ENCODE measurements around the gene IL17B. TPM values are rescaled to one million over a fixed set of nuclear protein-coding genes. Genes with fewer than 3 reads are reported as not detected.
A peak's percentile ranks its signal among the peaks of the same experiment; 100 is the strongest.

IL17B gene
- total and polyA plus RNA-seq, 2 of the 13 experiments (the other 11 are each of a cell fraction or from before 2014, with no cell fraction given): 0.29 to 2.6 TPM

- TF ChIP-seq ZNF761 (CRISPR knock-in tag; conservative IDR thresholded peaks at IDR 0.05): no peak
- TF ChIP-seq USF2 (IDR thresholded peaks at IDR 0.05; ENCODE audit: low read depth, low read length): no peak
- TF ChIP-seq USF2 (CRISPR knock-in tag; IDR thresholded peaks at IDR 0.05; ENCODE audit: borderline replicate concordance): no peak
- no peak for TF ChIP-seq KMT2A (CRISPR knock-in tag; IDR thresholded peaks at IDR 0.05)
- TF ChIP-seq ZFP82 (CRISPR knock-in tag; IDR thresholded peaks at IDR 0.05; ENCODE audit: borderline replicate concordance): no peak
- no peak for TF ChIP-seq BHLHE40 (IDR thresholded peaks at IDR 0.05; ENCODE audit: low read length)
- TF ChIP-seq BATF2 (CRISPR knock-in tag; IDR thresholded peaks at IDR 0.05): no peak
- TF ChIP-seq ZNF280D (CRISPR knock-in tag; IDR thresholded peaks at IDR 0.05): no peak
- TF ChIP-seq NR1H2 (CRISPR knock-in tag; IDR thresholded peaks at IDR 0.05; ENCODE audit: borderline replicate concordance, low read depth): no peak
- TF ChIP-seq ZSCAN20 (CRISPR knock-in tag; IDR thresholded peaks at IDR 0.05; ENCODE audit: borderline replicate concordance): peak; percentile 29; the same call in 1 of the 2 replicates
- no peak for TF ChIP-seq MED8 (CRISPR knock-in tag; IDR thresholded peaks at IDR 0.05; ENCODE audit: insufficient replicate concordance)
- TF ChIP-seq TEAD3 (CRISPR knock-in tag; optimal IDR thresholded peaks at IDR 0.05; ENCODE audit: borderline replicate concordance): no peak
- peak; percentile 52 for TF ChIP-seq ZNF574 (CRISPR knock-in tag; IDR thresholded peaks at IDR 0.05)
Measured at GRCh38 chr5:149357370-149358293, 21.5 kb downstream of the IL17B start, which contains the start of gene PCYOX1L (continued).
